CD4-positive, alpha-beta T cell treated with Interleukin-15 for 4 hours (primary cell): ENCODE data around the gene VWA3B.
"Not testable (repeated sequence)": the region's sequence is repeated elsewhere in the genome, so short reads cannot be mapped to it uniquely, and the experiment has no call there.

ENCODE experiments used
- DNase-seq: peaks from one replicate; pipeline ENCODE4 v3.0.0-alpha.2; 2020; ENCODE audit warnings: low spot score

VWA3B gene

GRCh38 chr2:98299211-98299905 is 212.4 kb downstream of the VWA3B start:
- no peak for DNase-seq

GRCh38 chr2:98300141-98300874 is 213.3 kb downstream of the VWA3B start:
- DNase-seq: no peak

GRCh38 chr2:98301469-98301868 is 214.5 kb downstream of the VWA3B start:
- DNase-seq: no peak

- not testable (repeated sequence) for DNase-seq
These were observed 220.2 kb downstream of the VWA3B start for GRCh38 chr2:98307131-98307696.

- DNase-seq: no peak
These were observed 221.1 kb downstream of the VWA3B start for GRCh38 chr2:98308068-98308467.

GRCh38 chr2:98308532-98308931 is 221.6 kb downstream of the VWA3B start:
- DNase-seq: no peak

GRCh38 chr2:98309580-98309979 is 222.6 kb downstream of the VWA3B start:
- DNase-seq: no peak

- DNase-seq: no peak
These were observed 223.0 kb downstream of the VWA3B start for GRCh38 chr2:98310010-98310409.

- no peak for DNase-seq
These were observed 224.1 kb downstream of the VWA3B start for GRCh38 chr2:98311090-98311489.

- DNase-seq: no peak
These were observed 225.0 kb downstream of the VWA3B start for GRCh38 chr2:98311771-98312545.

GRCh38 chr2:98313492-98314250 is 226.7 kb downstream of the VWA3B start:
- no peak for DNase-seq

GRCh38 chr2:98314251-98314650 is 227.3 kb downstream of the VWA3B start:
- DNase-seq: no peak

- DNase-seq: no peak
These were observed 229.0 kb downstream of the VWA3B start for GRCh38 chr2:98315957-98316356.

- no peak for DNase-seq
These were observed 230.2 kb downstream of the VWA3B start for GRCh38 chr2:98317214-98317613.

GRCh38 chr2:98320171-98320570 is 233.2 kb downstream of the VWA3B start:
- DNase-seq: not testable (repeated sequence)

- DNase-seq: no peak
These were observed 237.2 kb downstream of the VWA3B start for GRCh38 chr2:98324181-98324580.

GRCh38 chr2:98327776-98328175 is 240.8 kb downstream of the VWA3B start:
- no peak for DNase-seq

GRCh38 chr2:98329549-98329948 is 242.6 kb downstream of the VWA3B start:
- DNase-seq: no peak

GRCh38 chr2:98332989-98333388 is 246.0 kb downstream of the VWA3B start:
- no peak for DNase-seq

GRCh38 chr2:98333922-98334321 is 247.0 kb downstream of the VWA3B start:
- DNase-seq: no peak

GRCh38 chr2:98334439-98335078 is 247.6 kb downstream of the VWA3B start:
- no peak for DNase-seq
